ENCODE results near the gene KBTBD12.
A peak's percentile ranks its signal among the peaks of the same experiment; 100 is the strongest.
"Not testable (repeated sequence)": the region's sequence is repeated elsewhere in the genome, so short reads cannot be mapped to it uniquely, and the experiment has no call there.

KBTBD12 gene

DNA sequence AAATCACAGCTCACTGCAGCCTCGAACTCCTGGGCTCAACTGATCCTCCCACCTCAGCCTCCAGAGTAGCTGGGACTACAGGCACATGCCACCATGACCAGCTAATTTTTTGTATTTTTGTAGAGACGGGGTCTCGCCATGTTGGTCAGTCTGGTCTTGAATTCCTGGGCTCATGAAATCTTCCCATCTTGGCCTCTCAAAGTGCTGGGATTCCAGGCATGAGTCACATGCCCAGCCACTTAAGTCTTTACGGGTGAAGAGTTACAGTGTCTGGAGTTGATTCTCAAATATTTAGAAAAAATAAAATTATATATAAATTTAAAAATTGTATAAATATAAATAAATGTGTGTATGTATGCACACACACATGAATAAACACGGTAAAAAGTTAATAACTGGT lies 14.5 kb upstream of the KBTBD12 start:
- peak; percentile 50 for DNase-seq
- in situ Hi-C loops (cut with HindIII; ENCODE audit: low pct_ligation_motif_present, low pct_unique_long_range_greater_than_20kb, low sequenced_read_pairs) = no loop called here

DNA sequence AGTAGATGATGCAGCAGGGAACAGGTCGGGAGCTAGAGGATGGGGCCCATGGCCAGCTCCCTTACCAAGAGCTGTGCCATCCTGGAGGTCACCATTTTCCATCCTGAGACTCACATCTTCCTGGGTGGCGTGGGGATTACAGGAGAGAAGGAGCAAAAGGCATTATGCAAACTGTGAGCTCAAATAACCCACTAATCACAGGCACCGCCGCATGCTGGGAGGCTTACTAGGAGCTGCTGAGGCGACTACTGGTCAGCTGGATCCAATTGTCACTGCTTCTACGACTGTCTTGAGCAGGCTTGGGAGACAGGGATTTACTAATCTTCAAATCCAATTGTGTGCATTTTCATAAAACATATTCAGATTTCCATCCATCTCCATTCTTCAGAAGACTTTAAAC lies 12.5 kb upstream of the KBTBD12 start:
- no peak for DNase-seq
- in situ Hi-C loops (cut with HindIII; ENCODE audit: low pct_ligation_motif_present, low pct_unique_long_range_greater_than_20kb, low sequenced_read_pairs) = no loop called here

DNA sequence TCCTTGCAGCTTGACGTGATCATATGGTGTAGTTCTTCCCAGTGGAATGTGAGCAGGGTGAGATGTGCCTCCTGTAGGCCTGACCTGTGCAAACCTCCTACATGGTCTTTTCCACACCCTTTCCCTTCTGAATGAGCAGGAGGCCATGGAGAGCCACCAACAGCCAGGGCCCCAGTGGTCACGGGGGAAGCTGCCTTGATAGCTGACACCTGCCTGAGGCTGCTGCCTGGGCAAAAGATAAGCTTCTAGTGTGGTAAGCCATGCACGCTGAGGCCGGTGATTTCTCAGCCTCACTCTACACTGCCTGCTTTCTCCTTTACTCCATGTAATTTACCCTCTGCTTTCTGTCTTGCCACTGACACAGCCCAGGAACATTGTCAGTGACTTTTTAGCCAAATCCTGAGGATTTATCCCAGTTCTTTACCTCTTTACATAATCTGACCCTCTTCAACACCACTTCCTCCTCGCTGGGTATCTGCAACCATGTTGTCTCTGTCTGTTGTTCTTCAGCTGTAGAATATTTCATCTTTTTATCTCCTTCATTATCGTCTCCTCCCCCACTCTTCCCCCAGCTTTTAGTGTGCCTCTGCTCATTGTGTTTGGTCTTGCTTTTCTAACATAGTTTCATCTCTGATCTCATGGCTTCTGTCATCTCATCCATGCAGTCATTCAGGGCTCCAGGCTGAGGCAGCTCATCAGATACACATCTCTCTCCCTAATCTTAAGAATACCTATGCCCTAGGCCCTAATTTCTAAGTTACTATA lies 11.2 kb upstream of the KBTBD12 start:
- DNase-seq = no peak
- in situ Hi-C loops (cut with HindIII; ENCODE audit: low pct_ligation_motif_present, low pct_unique_long_range_greater_than_20kb, low sequenced_read_pairs) = no loop called here

DNA sequence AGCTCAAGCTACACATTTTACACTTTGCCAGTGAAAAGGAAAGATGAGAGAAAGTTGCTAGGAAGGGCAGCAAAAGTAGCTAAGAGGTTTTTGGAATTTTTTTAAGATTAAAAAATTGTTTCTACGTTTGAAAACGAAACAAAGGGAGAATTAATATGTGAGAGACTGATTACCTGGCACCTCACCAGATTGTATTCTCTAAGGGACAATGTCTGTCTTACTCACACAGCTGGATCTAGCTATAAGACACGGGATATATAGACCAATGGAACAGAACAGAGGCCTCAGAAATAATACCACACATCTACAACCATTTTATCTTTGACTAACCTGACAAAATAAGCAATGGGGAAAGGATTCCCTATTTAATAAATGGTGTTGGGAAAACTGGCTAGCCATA lies 9.5 kb upstream of the KBTBD12 start:
- in situ Hi-C loops (cut with HindIII; ENCODE audit: low pct_ligation_motif_present, low pct_unique_long_range_greater_than_20kb, low sequenced_read_pairs) = no loop called here
- DNase-seq = no peak

DNA sequence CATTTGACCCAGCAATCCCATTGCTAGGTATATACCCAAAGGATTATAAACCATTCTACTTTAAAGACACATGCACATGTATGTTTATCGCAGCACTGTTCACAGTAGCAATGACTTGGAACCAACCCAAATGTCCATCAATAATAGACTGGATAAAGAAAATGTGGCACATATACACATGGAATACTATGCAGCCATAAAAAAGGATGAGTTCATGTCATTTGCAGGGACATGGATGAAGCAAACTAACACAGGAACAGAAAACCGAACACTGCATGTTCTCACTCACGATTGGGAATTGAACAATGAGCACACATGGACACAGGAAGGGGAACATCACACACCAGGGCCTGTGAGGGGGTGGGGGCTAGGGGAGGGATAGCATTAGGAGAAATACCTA lies 8.4 kb upstream of the KBTBD12 start:
- in situ Hi-C loops (cut with HindIII; ENCODE audit: low pct_ligation_motif_present, low pct_unique_long_range_greater_than_20kb, low sequenced_read_pairs); DNase-seq: not testable (repeated sequence)

DNA sequence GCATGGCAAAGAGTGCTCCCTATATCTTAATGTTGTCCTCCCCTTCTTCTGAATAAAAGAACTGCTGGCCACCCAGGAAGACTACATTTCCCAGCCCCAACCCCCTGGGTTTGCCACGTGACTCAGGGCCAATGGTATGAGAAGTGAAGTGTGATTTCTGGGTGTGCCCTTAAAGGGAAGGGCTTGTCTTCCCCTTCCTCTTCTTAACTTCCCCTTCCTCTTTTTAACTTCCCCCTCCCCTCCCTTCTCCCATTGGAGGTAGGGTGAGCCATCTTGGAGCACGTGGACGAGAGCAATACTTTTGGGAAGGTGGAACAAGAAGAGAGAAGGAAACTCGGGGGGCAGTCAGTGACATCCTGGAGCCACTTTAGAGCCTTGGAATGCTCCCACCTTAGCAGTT lies 6.8 kb upstream of the KBTBD12 start:
- no peak for DNase-seq
- in situ Hi-C loops (cut with HindIII; ENCODE audit: low pct_ligation_motif_present, low pct_unique_long_range_greater_than_20kb, low sequenced_read_pairs) = no loop called here

DNA sequence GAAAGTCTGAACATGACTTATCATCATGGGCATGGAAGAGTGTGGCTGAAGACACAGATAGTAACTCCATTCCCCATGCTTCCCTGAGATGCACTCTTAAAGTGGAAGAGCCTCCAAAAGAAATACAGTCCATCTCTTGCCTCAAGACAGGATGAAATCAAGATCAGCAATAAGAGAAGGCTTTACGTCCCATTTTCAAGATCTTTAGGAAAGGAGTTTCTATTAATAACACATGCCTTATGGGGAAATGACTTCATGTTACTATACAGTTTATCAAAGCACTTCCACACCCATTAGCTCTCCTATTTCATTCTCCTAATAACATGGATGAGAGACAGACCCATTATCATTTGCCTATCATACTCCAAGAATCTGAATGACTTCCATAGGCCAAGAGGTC lies 6.1 kb upstream of the KBTBD12 start:
- DNase-seq = no peak
- in situ Hi-C loops (cut with HindIII; ENCODE audit: low pct_ligation_motif_present, low pct_unique_long_range_greater_than_20kb, low sequenced_read_pairs) = no loop called here

DNA sequence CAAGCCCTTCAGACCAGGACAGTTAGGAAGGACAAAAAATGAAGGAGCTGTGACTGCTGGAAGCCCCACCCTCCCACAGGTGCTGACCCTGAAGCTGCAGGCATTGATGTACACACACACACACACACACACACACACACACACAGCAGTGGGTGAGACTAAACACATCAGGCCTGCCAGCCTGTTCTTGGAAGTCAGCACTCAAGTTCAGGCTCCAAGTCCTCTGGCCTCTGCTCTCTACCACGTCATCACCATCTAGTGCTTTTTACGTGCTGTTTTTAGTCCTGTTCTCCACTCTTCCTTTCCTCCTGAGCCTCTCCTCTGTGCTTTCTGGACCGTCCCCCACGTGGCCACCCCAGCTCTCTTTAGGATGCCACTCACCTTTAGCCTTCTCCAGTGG lies 5.4 kb upstream of the KBTBD12 start:
- in situ Hi-C loops (cut with HindIII; ENCODE audit: low pct_ligation_motif_present, low pct_unique_long_range_greater_than_20kb, low sequenced_read_pairs) = no loop called here
- DNase-seq = no peak

DNA sequence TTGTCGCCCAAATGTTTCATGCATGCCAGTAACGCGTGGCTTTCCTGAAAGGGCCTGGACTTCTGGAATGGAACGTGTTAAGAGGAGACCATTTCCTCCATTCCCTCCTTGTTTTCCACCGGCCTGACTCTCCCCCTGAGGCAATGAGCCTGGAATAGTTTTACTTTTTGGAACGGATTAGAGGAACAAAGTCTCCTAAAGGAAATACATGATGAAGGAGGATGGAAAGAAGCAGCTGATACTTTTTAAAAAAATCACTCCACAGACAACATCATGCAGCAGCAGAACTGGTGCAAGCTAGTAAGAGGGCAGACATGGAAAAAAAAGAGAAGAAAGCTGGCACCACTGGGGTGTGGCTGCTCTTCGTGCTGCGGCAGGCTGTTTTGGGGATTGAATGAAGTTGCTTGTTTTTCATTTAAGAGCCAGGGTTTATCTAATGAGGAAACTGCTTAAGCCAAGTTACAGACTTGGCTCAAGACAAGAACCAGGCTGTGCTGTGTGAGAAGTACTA lies 3.6 kb upstream of the KBTBD12 start:
- no peak for DNase-seq
- in situ Hi-C loops (cut with HindIII; ENCODE audit: low pct_ligation_motif_present, low pct_unique_long_range_greater_than_20kb, low sequenced_read_pairs) = no loop called here

DNA sequence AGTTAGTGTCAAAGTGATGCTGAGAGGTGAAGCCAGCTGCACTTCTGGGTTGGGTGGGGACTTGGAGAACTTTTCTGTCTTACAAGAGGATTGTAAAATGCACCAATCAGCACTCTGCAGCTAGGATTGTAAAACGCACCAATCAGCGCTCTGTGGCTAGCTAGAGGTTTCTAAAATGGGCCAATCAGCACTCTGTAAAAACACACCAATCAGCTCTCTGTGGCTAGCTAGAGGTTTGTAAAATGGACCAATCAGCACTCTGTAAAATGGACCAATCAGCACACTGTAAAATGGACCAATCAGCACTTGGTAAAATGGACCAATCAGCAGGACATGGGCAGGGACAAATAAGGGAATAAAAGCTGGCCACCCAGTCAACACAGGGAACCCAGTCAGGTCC lies 1.2 kb upstream of the KBTBD12 start:
- DNase-seq; in situ Hi-C loops (cut with HindIII; ENCODE audit: low pct_ligation_motif_present, low pct_unique_long_range_greater_than_20kb, low sequenced_read_pairs): not testable (repeated sequence)

DNA sequence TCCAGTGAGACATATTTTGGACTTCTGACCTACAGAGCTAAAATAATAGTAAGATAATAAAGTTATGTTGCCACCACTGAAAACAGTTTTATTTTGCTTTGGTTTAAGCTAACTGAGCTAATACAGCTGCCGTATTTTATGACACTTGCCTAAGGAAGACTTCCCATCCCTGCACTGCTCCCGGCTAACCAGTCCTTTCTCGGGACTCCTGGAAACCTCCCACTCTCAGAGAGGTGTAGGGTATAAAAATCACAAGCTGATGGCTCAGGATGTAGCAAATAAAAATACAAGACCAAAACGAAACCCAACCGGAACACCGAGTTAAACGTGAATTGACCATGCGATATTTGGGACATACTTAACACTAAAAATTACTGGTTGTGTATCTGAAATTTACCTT lies 448 bp upstream of the KBTBD12 start:
- in situ Hi-C loops (cut with HindIII; ENCODE audit: low pct_ligation_motif_present, low pct_unique_long_range_greater_than_20kb, low sequenced_read_pairs) = no loop called here
- DNase-seq = no peak

DNA sequence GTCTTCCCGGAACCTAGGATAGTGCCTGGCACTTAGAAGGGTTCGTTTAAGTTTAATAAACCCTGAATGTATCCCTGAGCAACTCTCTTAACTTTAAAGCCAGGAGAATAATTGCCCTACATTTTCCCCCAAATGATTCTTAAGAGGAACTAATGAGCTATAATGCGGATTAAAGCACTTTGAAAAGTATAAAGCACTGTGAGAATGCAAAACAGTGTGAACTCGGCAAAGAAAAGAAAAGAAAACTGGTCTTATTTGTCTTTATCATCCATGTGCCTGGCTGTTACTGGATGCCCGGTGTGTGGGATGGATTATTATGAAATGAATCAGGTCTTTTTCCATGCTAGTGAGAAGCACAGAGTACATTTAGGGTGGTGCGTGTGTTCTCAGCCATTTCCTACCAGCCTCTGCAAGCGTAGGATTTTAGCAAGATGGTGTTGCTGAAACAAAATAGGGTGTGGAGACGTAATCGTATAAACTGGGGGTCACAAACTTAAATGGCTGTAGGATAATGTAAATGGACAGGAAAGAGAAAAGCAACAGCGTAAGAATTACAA lies 983 bp downstream of the KBTBD12 start:
- in situ Hi-C loops (cut with HindIII; ENCODE audit: low pct_ligation_motif_present, low pct_unique_long_range_greater_than_20kb, low sequenced_read_pairs) = no loop called here
- no peak for DNase-seq

DNA sequence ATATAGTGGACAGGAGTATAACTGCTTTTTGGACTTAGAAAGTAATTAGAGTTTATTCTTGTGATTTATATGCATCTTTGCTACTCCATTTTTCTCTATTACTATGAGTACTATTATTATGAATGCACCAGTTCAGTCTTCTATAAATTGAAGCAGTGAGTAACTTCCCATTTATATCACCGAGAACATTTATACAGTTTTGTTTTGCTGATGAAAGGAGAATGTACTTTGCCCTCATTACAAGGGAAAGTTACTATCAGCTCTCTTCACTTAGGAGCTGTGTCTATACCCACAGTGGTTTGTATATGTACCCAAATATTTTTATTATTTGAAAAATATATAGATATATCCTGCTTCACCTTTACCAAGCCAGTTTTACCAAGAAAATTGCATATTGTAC lies 5.7 kb downstream of the KBTBD12 start:
- DNase-seq = no peak
- in situ Hi-C loops (cut with HindIII; ENCODE audit: low pct_ligation_motif_present, low pct_unique_long_range_greater_than_20kb, low sequenced_read_pairs) = no loop called here

DNA sequence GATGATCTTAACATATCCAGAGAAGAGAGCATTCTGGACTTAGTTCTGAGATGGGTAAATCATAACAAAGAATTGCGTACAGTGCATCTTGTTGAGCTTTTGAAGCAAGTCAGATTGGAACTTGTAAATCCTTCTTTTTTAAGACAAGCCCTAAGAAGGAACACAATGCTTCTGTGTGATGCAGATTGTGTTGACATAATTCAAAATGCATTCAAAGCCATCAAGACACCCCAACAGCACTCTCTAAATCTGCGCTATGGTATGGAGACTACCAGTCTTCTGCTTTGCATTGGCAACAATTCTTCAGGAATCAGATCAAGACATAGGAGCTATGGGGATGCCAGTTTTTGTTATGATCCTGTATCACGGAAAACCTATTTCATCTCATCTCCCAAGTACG lies 8.6 kb downstream of the KBTBD12 start:
- in situ Hi-C loops (cut with HindIII; ENCODE audit: low pct_ligation_motif_present, low pct_unique_long_range_greater_than_20kb, low sequenced_read_pairs) = no loop called here
- DNase-seq = no peak

DNA sequence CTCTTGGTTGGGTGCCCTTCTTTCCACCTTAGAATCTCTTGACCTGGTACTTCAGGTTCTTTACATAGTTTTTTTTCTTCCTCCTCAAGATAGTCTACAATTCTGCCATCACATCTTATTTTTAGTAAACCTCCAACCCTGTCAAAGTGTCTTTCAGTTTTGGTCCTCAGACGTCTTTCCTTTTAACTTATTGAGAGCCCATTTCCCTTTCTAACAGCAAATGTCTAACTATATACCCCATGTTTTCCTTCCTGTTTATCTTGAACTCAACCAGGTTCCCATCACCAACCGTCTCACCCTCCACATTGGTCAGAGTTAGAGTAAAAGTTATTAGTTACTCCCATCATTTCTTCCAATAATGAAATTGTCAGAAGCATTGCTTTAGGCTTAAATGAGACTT lies 10.4 kb downstream of the KBTBD12 start:
- in situ Hi-C loops (cut with HindIII; ENCODE audit: low pct_ligation_motif_present, low pct_unique_long_range_greater_than_20kb, low sequenced_read_pairs) = no loop called here

DNA sequence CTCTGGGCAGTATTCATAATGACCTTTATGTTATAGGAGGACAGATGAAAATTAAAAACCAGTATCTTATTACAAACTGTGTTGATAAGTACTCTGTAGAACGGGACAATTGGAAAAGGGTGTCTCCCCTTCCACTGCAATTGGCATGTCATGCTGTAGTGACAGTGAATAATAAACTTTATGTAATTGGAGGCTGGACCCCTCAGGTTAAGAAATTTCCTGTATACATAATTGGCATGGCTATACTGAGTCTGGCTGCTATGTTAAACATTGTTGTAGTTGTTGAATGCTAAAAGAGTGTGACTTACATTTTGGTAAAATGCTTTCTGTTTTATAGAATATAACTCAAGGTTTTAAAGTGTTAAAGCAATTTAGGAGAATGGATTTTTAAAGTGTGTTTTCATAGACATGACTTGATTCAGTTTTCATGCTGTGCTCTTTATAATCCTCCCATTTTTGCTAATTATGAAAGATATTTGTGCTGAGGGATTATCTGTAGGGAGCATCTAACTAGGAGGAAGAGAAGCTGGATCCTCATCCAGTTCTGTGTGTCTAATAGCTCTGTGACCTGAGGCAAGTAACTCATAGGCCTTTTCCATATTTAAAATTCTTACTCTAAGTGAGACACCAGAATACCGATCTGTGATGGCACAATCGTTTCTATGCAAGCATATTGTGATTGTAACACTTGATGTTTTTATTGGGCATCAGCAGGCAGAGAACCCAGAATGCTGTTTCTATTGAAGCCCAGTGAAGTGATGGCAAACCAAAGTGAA lies 13.0 kb downstream of the KBTBD12 start:
- in situ Hi-C loops (cut with HindIII; ENCODE audit: low pct_ligation_motif_present, low pct_unique_long_range_greater_than_20kb, low sequenced_read_pairs) = no loop called here
- no peak for DNase-seq

More for the DNA sequence above, 10.4 kb downstream of the KBTBD12 start:
- DNase-seq = no peak

DNA sequence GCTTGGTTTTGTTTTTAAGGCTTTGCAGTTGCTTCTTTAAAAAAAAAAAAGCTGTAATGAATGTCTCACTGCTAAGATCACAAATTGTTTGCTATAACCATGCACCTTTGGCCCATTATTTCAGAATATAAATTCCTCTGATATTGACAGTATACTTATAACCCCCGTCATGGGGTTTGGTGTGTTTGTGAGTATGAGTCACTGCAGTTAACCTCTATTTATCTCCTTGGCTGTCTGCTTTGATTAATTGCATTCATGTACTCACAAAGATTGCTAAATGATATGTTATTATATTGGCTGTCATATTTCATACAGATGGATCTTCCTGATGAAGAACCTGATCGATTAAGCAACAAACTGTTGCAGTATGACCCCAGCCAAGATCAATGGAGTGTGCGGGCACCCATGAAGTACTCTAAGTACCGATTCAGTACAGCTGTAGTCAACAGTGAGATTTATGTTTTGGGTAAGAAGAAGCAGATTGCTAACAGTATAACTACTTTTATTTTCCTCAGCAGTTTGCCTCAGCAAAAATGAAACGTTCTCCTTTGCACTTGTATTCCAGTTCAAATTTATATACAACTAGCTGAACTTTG lies 14.9 kb downstream of the KBTBD12 start:
- in situ Hi-C loops (cut with HindIII; ENCODE audit: low pct_ligation_motif_present, low pct_unique_long_range_greater_than_20kb, low sequenced_read_pairs) = no loop called here
- no peak for DNase-seq

DNA sequence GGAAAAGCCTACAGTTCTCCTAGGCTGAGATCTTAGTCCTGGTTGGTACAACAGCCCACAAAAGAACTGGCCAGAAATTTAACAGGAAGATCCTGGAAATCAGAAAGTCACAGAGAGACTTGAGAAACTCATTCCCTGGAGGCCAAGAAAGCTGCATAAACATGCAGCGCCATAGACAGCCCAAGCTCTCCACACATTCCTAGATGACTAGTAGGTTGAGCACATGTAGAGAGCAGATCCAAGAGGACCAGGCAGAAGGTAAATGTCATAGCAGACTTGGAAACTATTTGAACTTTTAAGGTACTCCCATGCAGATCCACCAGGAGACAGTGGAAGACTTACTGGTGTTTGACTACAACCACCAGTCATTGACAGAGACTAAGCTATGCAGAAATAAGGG lies 18.4 kb downstream of the KBTBD12 start:
- in situ Hi-C loops (cut with HindIII; ENCODE audit: low pct_ligation_motif_present, low pct_unique_long_range_greater_than_20kb, low sequenced_read_pairs) = no loop called here
- DNase-seq = no peak

DNA sequence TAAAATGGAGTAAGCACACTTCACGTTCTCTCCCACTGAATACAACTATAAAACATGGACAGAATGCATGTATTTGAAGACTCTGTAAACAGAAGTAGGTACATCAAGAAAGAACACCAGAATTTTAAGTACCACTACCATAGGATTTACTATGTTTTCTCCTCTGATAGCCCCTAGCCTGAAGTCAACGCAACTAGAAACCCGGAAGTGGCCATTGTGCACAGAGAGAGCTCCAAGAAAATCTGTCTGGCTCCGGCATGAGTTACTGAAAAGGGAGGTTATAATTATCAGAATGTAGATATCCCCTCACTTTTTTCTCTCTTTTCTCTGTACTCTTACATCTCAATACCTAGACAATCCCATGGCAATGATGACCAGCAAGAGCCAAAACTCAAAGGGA lies 23.8 kb downstream of the KBTBD12 start:
- in situ Hi-C loops (cut with HindIII; ENCODE audit: low pct_ligation_motif_present, low pct_unique_long_range_greater_than_20kb, low sequenced_read_pairs) = no loop called here
- DNase-seq = no peak
